Measurements from ENCODE around the gene NT5DC1. TPM values are rescaled to one million over a fixed set of nuclear protein-coding genes. Genes with fewer than 3 reads are reported as not detected.

The NT5DC1 gene
- total RNA-seq (2021) (37.9 and 47.9 TPM in 2 replicates), Bru-seq, nascent RNA (percentile 77 among the genes with signal in this experiment), BruChase-seq, experiment 1, labeled RNA remaining after a 2-hour chase (percentile 72 among the genes with signal in this experiment), BruChase-seq, experiment 2, labeled RNA remaining after a 6-hour chase (percentile 60 among the genes with signal in this experiment)
- long read RNA-seq, full-length matches to known transcripts = 72 of 80 reads
- long read RNA-seq, partial matches to known transcripts = 2 of 80 reads
- long read RNA-seq, other reads (novel, unspliced or antisense) = 6 of 80 reads

GRCh38 chr6:116100419-116101301, at the start of gene NT5DC1:
Gene NT5DC1, plus strand, starts transcription at chr6:116100853. Its CDS starts 78 bp downstream, at chr6:116100931.
- H3K36me3 ChIP-seq (ENCODE audit: insufficient read depth, low read length, poor library complexity, severe bottlenecking) = no peaks in the 10 kb centered on the region
- no peaks in the 10 kb centered on the region for H3K27me3 ChIP-seq (replicated peaks; ENCODE audit: insufficient read depth, low read depth, low read length, poor library complexity)
- ChIA-PET POLR2A (ENCODE audit: low non-redundant PET) (no interaction called here), CTCF (interaction anchor here (0.8 to 2.8 kb wide), 3 partner anchors 10 to 131 kb away, joined by 3 to 11 read pairs (median 3); no protein-coding TSS in a partner anchor)
- peaks cover 15% of the 10 kb centered on the region for H3K4me1 ChIP-seq (ENCODE audit: insufficient read depth, low read length, poor library complexity, severe bottlenecking)
- H3K4me3 ChIP-seq (ENCODE audit: low read depth, low read length, poor library complexity, severe bottlenecking) = peak within 1 kb of the TSS; percentile 91
- H3K9me3 ChIP-seq (ENCODE audit: low read depth, low read length, poor library complexity, severe bottlenecking) = peaks cover 12% of the 10 kb centered on the region
- intact Hi-C loops (cut with micrococcal nuclease; ENCODE audit: unreplicated experiment) = no loop called here
- H3K27ac ChIP-seq (ENCODE audit: low read depth, low read length, poor library complexity, severe bottlenecking) = peak within 1 kb of the TSS; percentile 84
- BruUV-seq (replicated peaks) = no TSS peak
- peak; percentile 89 for DNase-seq (ENCODE audit: low spot score)
- TF ChIP-seq EZH2 (IDR thresholded peaks at IDR 0.05; ENCODE audit: borderline replicate concordance, low read depth, low read length, poor library complexity, severe bottlenecking) (no peak), CTCF (conservative IDR thresholded peaks at IDR 0.05; ENCODE audit: low read depth, low read length) (peak; percentile 47)

DNA sequence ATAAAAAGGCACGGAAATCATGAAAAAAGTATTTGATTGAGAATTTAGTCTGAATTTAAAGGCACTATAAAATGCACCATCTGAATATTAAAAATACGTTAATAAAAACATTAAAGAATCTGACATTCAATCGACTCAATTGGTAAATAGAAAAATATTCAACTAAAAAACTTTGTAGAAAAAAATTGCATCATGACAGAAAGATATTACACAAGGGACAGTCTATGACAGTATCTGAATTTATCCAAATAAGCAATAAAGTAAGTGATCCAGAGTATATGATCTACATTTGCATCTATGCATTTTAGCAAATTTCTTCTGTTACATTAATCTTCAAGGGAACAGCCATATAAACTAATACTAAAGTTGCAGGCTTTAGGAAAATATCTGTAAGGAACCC, 49.4 kb upstream of the NT5DC1 start:
- POLR2A ChIA-PET (ENCODE audit: low non-redundant PET) = no interaction called here
- BruUV-seq (replicated peaks) = no TSS peak

More for the DNA sequence above, 49.4 kb upstream of the NT5DC1 start:
- DNase-seq (ENCODE audit: low spot score) = no peak
- Histone ChIP-seq H3K36me3 (ENCODE audit: insufficient read depth, low read length, poor library complexity, severe bottlenecking) (no peaks in the 10 kb centered on the region), H3K27ac (ENCODE audit: low read depth, low read length, poor library complexity, severe bottlenecking) (no peak overlapping the region), H3K27me3 (replicated peaks; ENCODE audit: insufficient read depth, low read depth, low read length, poor library complexity) (no peaks in the 10 kb centered on the region), H3K9me3 (ENCODE audit: low read depth, low read length, poor library complexity, severe bottlenecking) (no peaks in the 10 kb centered on the region), H3K4me1 (ENCODE audit: insufficient read depth, low read length, poor library complexity, severe bottlenecking) (peaks cover 16% of the 10 kb centered on the region), H3K4me3 (ENCODE audit: low read depth, low read length, poor library complexity, severe bottlenecking) (no peak overlapping the region)
- intact Hi-C loops (cut with micrococcal nuclease; ENCODE audit: unreplicated experiment) = no loop called here
- TF ChIP-seq CTCF (conservative IDR thresholded peaks at IDR 0.05; ENCODE audit: low read depth, low read length) (no peak), EZH2 (IDR thresholded peaks at IDR 0.05; ENCODE audit: borderline replicate concordance, low read depth, low read length, poor library complexity, severe bottlenecking) (no peak)
- CTCF ChIA-PET = no interaction called here
